ENCODE measurements around the gene THPO.

- TF ChIP-seq CTCF (IDR thresholded peaks at IDR 0.05) (no peak), EP300 (IDR thresholded peaks at IDR 0.05) (no peak), POLR2A (IDR thresholded peaks at IDR 0.05) (no peak)
Observed at GRCh38 chr3:184386047-184386806, 8.2 kb upstream of the THPO start.

Measured in gastroesophageal sphincter (tissue), 3 donors.